Panc1 (cell line): ENCODE measurements around the gene CLPTM1. TPM values are rescaled to one million over a fixed set of nuclear protein-coding genes. Genes with fewer than 3 reads are reported as not detected.

Experiments
- ATAC-seq: fragments of 200-7000 bp; cut with Tn5 transposase; 2 replicates; pipeline ENCODE4 v1.9.1; 2020; ENCODE audit warnings: mild to moderate bottlenecking, moderate library complexity
- BruUV-seq: library from RNA; stranded (reverse); fragments of 400-500 nt; replicated peaks from 2 replicates; lab custom pipeline; 2021; lab: Mats Ljungman, UMichigan
- CTCF ChIA-PET: fragments of 300-600 bp; sonication (Branson Sonifier 250); formaldehyde crosslinking; loops from one replicate; lab custom pipeline; 2022; ENCODE audit warnings: antibody characterized with exemption; lab: Charles Lee
- POLR2A ChIA-PET: fragments of 300-600 bp; sonication (Branson Sonifier 250); formaldehyde crosslinking; loops from one replicate; lab custom pipeline; 2022; ENCODE audit warnings: antibody characterized with exemption; lab: Charles Lee
- DNase-seq: peaks from one replicate; pipeline ENCODE4 v3.0.0-alpha.2; 2010; ENCODE audit warnings: low read depth, low spot score
- H3K27ac ChIP-seq: 2 replicates; pipeline ENCODE4 v1.5.1; 2011; ENCODE audit warnings: mild to moderate bottlenecking, low read length, inconsistent platforms
- H3K27me3 ChIP-seq: fragments of 200-500 bp; sonication (Bioruptor generic); 2 replicates; pipeline ENCODE4 v1.6.0; 2014; ENCODE audit warnings: low read length, inconsistent platforms; ENCODE audit not compliant: control insufficient read depth, insufficient read depth
- H3K36me3 ChIP-seq: fragments of 200-500 bp; sonication (Bioruptor generic); 2 replicates; pipeline ENCODE4 v1.5.1; 2014; ENCODE audit warnings: inconsistent platforms, mild to moderate bottlenecking, low read length, moderate library complexity; ENCODE audit not compliant: control insufficient read depth, insufficient read depth
- H3K4me1 ChIP-seq: 2 replicates; pipeline ENCODE4 v1.5.1; 2011; ENCODE audit warnings: inconsistent platforms, mild to moderate bottlenecking, low read length, moderate library complexity; ENCODE audit not compliant: control insufficient read depth, insufficient read depth
- H3K4me3 ChIP-seq, 2 experiments: 2 replicates each; pipeline ENCODE4 v1.5.1; 2011 to 2012; ENCODE audit warnings: low read depth in 2 of 2, low read length in 2 of 2, mild to moderate bottlenecking in 2 of 2, inconsistent platforms in 1 of 2, moderate library complexity in 1 of 2
- H3K9me3 ChIP-seq: fragments of 200-500 bp; sonication (Bioruptor generic); 2 replicates; pipeline ENCODE4 v1.5.1; 2014; ENCODE audit warnings: low read depth, mild to moderate bottlenecking, inconsistent platforms, low read length, moderate library complexity; ENCODE audit not compliant: control insufficient read depth, insufficient read depth
- CTCF ChIP-seq: fragments of 450-650 bp; IDR thresholded peaks from 2 replicates; pipeline ENCODE4 v1.5.1; 2017; ENCODE audit warnings: mild to moderate bottlenecking
- POLR2AphosphoS5 ChIP-seq: IDR thresholded peaks from 2 replicates; pipeline ENCODE4 v1.6.1; 2012; ENCODE audit warnings: mild to moderate bottlenecking, low read depth, low read length, moderate library complexity
- REST ChIP-seq, 2 experiments: IDR thresholded peaks; 2 replicates each; pipeline ENCODE4 v1.6.1; 2011 to 2012; ENCODE audit warnings: low read depth in 2 of 2, control low read depth in 1 of 2, low read length in 1 of 2, mild to moderate bottlenecking in 1 of 2, moderate library complexity in 1 of 2; ENCODE audit not compliant: insufficient read depth in 1 of 2
- SIN3A ChIP-seq: IDR thresholded peaks from 2 replicates; pipeline ENCODE4 v1.6.1; 2012; ENCODE audit warnings: low read depth, mild to moderate bottlenecking, low read length, moderate library complexity, borderline replicate concordance; ENCODE audit not compliant: insufficient read depth
- TCF7L2 ChIP-seq: IDR thresholded peaks from 2 replicates; pipeline ENCODE4 v1.6.1; 2011; ENCODE audit warnings: mild to moderate bottlenecking, low read depth, low read length, inconsistent platforms
- in situ Hi-C: cut with HindIII; loops from 2 replicates; pipeline ENCODE4 v1.10.0; 2016; ENCODE audit warnings: low sequenced_read_pairs, low pct_unique_long_range_greater_than_20kb
- intact Hi-C: fragments of 100-400 bp; cut with micrococcal nuclease; formaldehyde crosslinking; loops from one replicate; pipeline ENCODE4 v1.10.0; 2022; ENCODE audit not compliant: unreplicated experiment
- total RNA-seq: library from RNA; stranded (reverse); gene quantifications from one replicate; pipeline ENCODE4 v1.2.1, GENCODE V29; 2021; ENCODE audit not compliant: unreplicated experiment

CLPTM1 gene
- total RNA-seq, 1 experiment from 2014 or later: 98.4 TPM

GRCh38 chr19:44930088-44930487 is 25.1 kb upstream of the CLPTM1 start:
- TF ChIP-seq SIN3A (no peak), CTCF (no peak), POLR2AphosphoS5 (no peak), TCF7L2 (no peak), REST (IDR thresholded peaks at IDR 0.05; ENCODE audit: insufficient read depth in 1 of 2, low read depth in 2 of 2, low read length in 1 of 2) (no peak)
- Histone ChIP-seq H3K27ac (no peak overlapping the region), H3K9me3 (no peaks in the 10 kb centered on the region), H3K4me3 (no peak overlapping the region), H3K36me3 (no peaks in the 10 kb centered on the region), H3K27me3 (no peaks in the 10 kb centered on the region), H3K4me1 (no peaks in the 10 kb centered on the region)
- POLR2A ChIA-PET: interaction anchor here (0.6 kb wide), 1 partner anchor 12 kb away, joined by 3 read pairs; no protein-coding TSS in a partner anchor
- ATAC-seq (no peak), DNase-seq (no peak)
- CTCF ChIA-PET: no interaction called here
- intact Hi-C loops: no loop called here
- in situ Hi-C loops: no loop called here
- no TSS peak for BruUV-seq

GRCh38 chr19:44931541-44931940 is 23.6 kb upstream of the CLPTM1 start:
- TF ChIP-seq POLR2AphosphoS5: no peak
- POLR2A ChIA-PET: no interaction called here
- Histone ChIP-seq H3K36me3 (no peaks in the 10 kb centered on the region), H3K4me3 (no peak overlapping the region), H3K27ac (no peak overlapping the region), H3K4me1 (no peaks in the 10 kb centered on the region), H3K9me3 (no peaks in the 10 kb centered on the region), H3K27me3 (no peaks in the 10 kb centered on the region)
- no TSS peak for BruUV-seq
- ATAC-seq (no peak), DNase-seq (no peak)
- CTCF ChIA-PET: no interaction called here
- in situ Hi-C loops: no loop called here
- intact Hi-C loops: no loop called here

DNA sequence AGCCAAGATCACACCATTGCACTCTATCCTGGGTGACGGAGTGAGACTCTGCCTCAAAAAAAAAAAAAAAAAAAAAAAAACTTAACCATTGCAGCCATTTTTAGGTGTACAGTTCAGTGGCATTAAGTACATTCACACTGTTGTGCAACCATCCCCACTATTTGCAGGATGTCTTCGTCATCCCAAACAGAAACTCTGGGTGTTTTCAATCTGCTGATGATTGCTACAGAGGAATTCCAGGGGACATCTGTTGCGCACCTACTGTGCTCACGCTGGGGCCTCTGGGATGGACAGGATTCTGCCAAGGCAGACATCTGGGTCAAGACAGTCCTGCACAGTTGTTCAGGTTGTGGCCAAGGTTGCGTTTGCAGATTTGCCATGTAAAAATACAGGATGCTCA is 15.5 kb upstream of the CLPTM1 start:
- in situ Hi-C loops: no loop called here
- no TSS peak for BruUV-seq

More for the DNA sequence above, 15.5 kb upstream of the CLPTM1 start:
- Histone ChIP-seq H3K4me3 (no peak overlapping the region), H3K36me3 (no peaks in the 10 kb centered on the region), H3K27ac (no peak overlapping the region), H3K27me3 (no peaks in the 10 kb centered on the region), H3K9me3 (no peaks in the 10 kb centered on the region), H3K4me1 (no peaks in the 10 kb centered on the region)
- CTCF ChIA-PET: no interaction called here
- ATAC-seq (no peak), DNase-seq (no peak)
- intact Hi-C loops: no loop called here
- TF ChIP-seq CTCF (no peak), TCF7L2 (no peak), SIN3A (no peak), REST (IDR thresholded peaks at IDR 0.05; ENCODE audit: insufficient read depth in 1 of 2, low read depth in 2 of 2, low read length in 1 of 2) (no peak), POLR2AphosphoS5 (no peak)
- POLR2A ChIA-PET: no interaction called here
